H9 (cell line): ENCODE data around the gene ANXA4. TPM values are rescaled to one million over a fixed set of nuclear protein-coding genes. Genes with fewer than 3 reads are reported as not detected.

Source experiments
- DNase-seq: peaks from one replicate; pipeline ENCODE4 v3.0.0-alpha.2; 2017
- H2AFZ ChIP-seq: one replicate; pipeline ENCODE4 v1.6.1; 2013; ENCODE audit warnings: mild to moderate bottlenecking, low read length, control low read depth, moderate library complexity
- H2AK5ac ChIP-seq: 2 replicates; pipeline ENCODE4 v1.6.1; 2013; ENCODE audit warnings: low read length, control low read depth, mixed read lengths; ENCODE audit not compliant: insufficient read length
- H2BK120ac ChIP-seq: one replicate; pipeline ENCODE4 v1.6.1; 2013; ENCODE audit warnings: low read depth, mild to moderate bottlenecking, low read length, control low read depth, inconsistent platforms; ENCODE audit not compliant: poor library complexity, severe bottlenecking
- H2BK12ac ChIP-seq: 2 replicates; pipeline ENCODE4 v1.6.1; 2013; ENCODE audit warnings: low read length, control low read depth, mixed read lengths, low read depth; ENCODE audit not compliant: insufficient read length
- H2BK15ac ChIP-seq: 2 replicates; pipeline ENCODE4 v1.6.1; 2013; ENCODE audit warnings: low read depth, low read length, control low read depth
- H2BK20ac ChIP-seq: one replicate; pipeline ENCODE4 v1.6.1; 2013; ENCODE audit warnings: low read depth, mild to moderate bottlenecking, low read length, control low read depth, inconsistent platforms; ENCODE audit not compliant: poor library complexity, severe bottlenecking
- H2BK5ac ChIP-seq: 2 replicates; pipeline ENCODE4 v1.6.1; 2013; ENCODE audit warnings: low read length, control low read depth, mixed read lengths; ENCODE audit not compliant: insufficient read length
- H3K14ac ChIP-seq: 2 replicates; pipeline ENCODE4 v1.6.1; 2013; ENCODE audit warnings: low read length, control low read depth; ENCODE audit not compliant: insufficient read depth
- H3K18ac ChIP-seq: 2 replicates; pipeline ENCODE4 v1.6.1; 2013; ENCODE audit warnings: low read depth, mild to moderate bottlenecking, mixed read lengths, low read length, control low read depth; ENCODE audit not compliant: insufficient read length
- H3K23ac ChIP-seq: 2 replicates; pipeline ENCODE4 v1.6.1; 2013; ENCODE audit warnings: low read length, control low read depth, mixed read lengths, low read depth; ENCODE audit not compliant: insufficient read length
- H3K23me2 ChIP-seq: 2 replicates; pipeline ENCODE4 v1.6.1; 2013; ENCODE audit warnings: low read depth, mild to moderate bottlenecking, mixed read lengths, low read length, control low read depth; ENCODE audit not compliant: insufficient read length, poor library complexity, severe bottlenecking
- H3K27ac ChIP-seq: 2 replicates; pipeline ENCODE4 v1.5.1; 2013; ENCODE audit warnings: low read length, control low read depth, mixed read lengths, low read depth; ENCODE audit not compliant: insufficient read length
- H3K27me3 ChIP-seq: 2 replicates; pipeline ENCODE4 v1.6.1; 2013; ENCODE audit warnings: low read length, control low read depth, inconsistent platforms; ENCODE audit not compliant: insufficient read depth
- H3K4ac ChIP-seq: 2 replicates; pipeline ENCODE4 v1.6.1; 2013; ENCODE audit warnings: low read depth, mild to moderate bottlenecking, control low read depth, inconsistent platforms, low read length, moderate library complexity
- H3K4me1 ChIP-seq: 2 replicates; pipeline ENCODE4 v1.6.1; 2013; ENCODE audit warnings: low read length, control low read depth, inconsistent platforms; ENCODE audit not compliant: insufficient read depth
- H3K4me2 ChIP-seq: 2 replicates; pipeline ENCODE4 v1.6.1; 2013; ENCODE audit warnings: low read length, control low read depth, mixed read lengths; ENCODE audit not compliant: insufficient read length, insufficient read depth
- H3K56ac ChIP-seq: 2 replicates; pipeline ENCODE4 v1.6.1; 2013; ENCODE audit warnings: low read depth, mild to moderate bottlenecking, mixed read lengths, low read length, control low read depth; ENCODE audit not compliant: insufficient read length
- H3K79me1 ChIP-seq: 2 replicates; pipeline ENCODE4 v1.6.1; 2013; ENCODE audit warnings: low read depth, mild to moderate bottlenecking, moderate library complexity, low read length, control low read depth, inconsistent platforms; ENCODE audit not compliant: insufficient read depth, poor library complexity, severe bottlenecking
- H3K79me2 ChIP-seq: 2 replicates; pipeline ENCODE4 v1.6.1; 2013; ENCODE audit warnings: low read length, control low read depth, inconsistent platforms; ENCODE audit not compliant: insufficient read depth
- H3K9ac ChIP-seq: 2 replicates; pipeline ENCODE4 v1.6.1; 2013; ENCODE audit warnings: low read length, control low read depth, mixed read lengths; ENCODE audit not compliant: insufficient read length; ENCODE audit errors: extremely low read depth
- H3K9me3 ChIP-seq: one replicate; pipeline ENCODE4 v1.6.1; 2013; ENCODE audit warnings: low read depth, low read length, inconsistent platforms; ENCODE audit not compliant: control insufficient read depth
- H3T11ph ChIP-seq: one replicate; pipeline ENCODE4 v1.6.1; 2013; ENCODE audit warnings: mild to moderate bottlenecking, low read length, control low read depth, inconsistent platforms
- H4K20me1 ChIP-seq: one replicate; pipeline ENCODE4 v1.6.1; 2013; ENCODE audit not compliant: control insufficient read depth, insufficient read length, insufficient read depth
- H4K5ac ChIP-seq: 2 replicates; pipeline ENCODE4 v1.6.1; 2013; ENCODE audit warnings: low read depth, mild to moderate bottlenecking, mixed read lengths, low read length, control low read depth; ENCODE audit not compliant: insufficient read length
- H4K8ac ChIP-seq: replicated peaks from 2 replicates; pipeline ENCODE4 v1.6.1; 2013; ENCODE audit warnings: low read length, control low read depth, mixed read lengths, low read depth; ENCODE audit not compliant: insufficient read length
- H4K91ac ChIP-seq: 2 replicates; pipeline ENCODE4 v1.6.1; 2013; ENCODE audit warnings: low read depth, mild to moderate bottlenecking, moderate library complexity, mixed read lengths, low read length, control low read depth; ENCODE audit not compliant: insufficient read length
- H3K27ac Mint-ChIP-seq, 3 experiments: 2 replicates in 2 of 3; 3 replicates in 1 of 3; pipeline ENCODE4 v1.8.0; 2020 to 2021; ENCODE audit warnings: mixed read lengths in 3 of 3, mild to moderate bottlenecking in 1 of 3, moderate library complexity in 1 of 3
- H3K27me3 Mint-ChIP-seq: 2 replicates; pipeline ENCODE4 v1.8.0; 2021; ENCODE audit warnings: low read depth, mild to moderate bottlenecking, moderate library complexity, mixed read lengths
- H3K36me3 Mint-ChIP-seq, 3 experiments: 2 replicates in 2 of 3; 3 replicates in 1 of 3; pipeline ENCODE4 v1.8.0; 2020 to 2021; ENCODE audit warnings: low read depth in 3 of 3, mixed read lengths in 3 of 3; ENCODE audit not compliant: insufficient read depth in 1 of 3
- H3K4me1 Mint-ChIP-seq, 2 experiments: 2 replicates each; pipeline ENCODE4 v1.8.0; 2020; ENCODE audit warnings: mixed read lengths in 2 of 2
- H3K4me3 Mint-ChIP-seq, 2 experiments: 2 replicates in 1 of 2; 3 replicates in 1 of 2; pipeline ENCODE4 v1.8.0; 2020 to 2021; ENCODE audit warnings: mild to moderate bottlenecking in 2 of 2, mixed read lengths in 2 of 2, moderate library complexity in 1 of 2
- H3K9me3 Mint-ChIP-seq, 2 experiments: 2 replicates in 1 of 2; 3 replicates in 1 of 2; pipeline ENCODE4 v1.8.0; 2020; ENCODE audit warnings: mild to moderate bottlenecking in 2 of 2, mixed read lengths in 2 of 2, moderate library complexity in 1 of 2
- WGBS: extraction: QIAGEN DNeasy Blood & Tissue Kit; methylation state at CpG from one replicate; pipeline ENCODE4 v1.1.7; 2013; ENCODE audit warnings: missing lambda C conversion rate, low lambda C conversion rate, mixed read lengths; ENCODE audit not compliant: insufficient read length; ENCODE audit errors: extremely low coverage; 5-methylcytosine and 5-hydroxymethylcytosine counted together
- total RNA-seq: library from RNA; stranded (reverse); gene quantifications from 2 replicates; pipeline ENCODE4 v1.2.1, GENCODE V29; 2021
- TF ChIP-seq, protein P1 (sequence below): fragments of 200-600 bp; sonication (generic); conservative IDR thresholded peaks from 3 replicates; pipeline ENCODE4 v1.8.0; 2021; ENCODE audit warnings: antibody characterized with exemption, mild to moderate bottlenecking

Gene ANXA4
- total RNA-seq, 1 experiment from 2014 or later, result 14.4 TPM

DNA sequence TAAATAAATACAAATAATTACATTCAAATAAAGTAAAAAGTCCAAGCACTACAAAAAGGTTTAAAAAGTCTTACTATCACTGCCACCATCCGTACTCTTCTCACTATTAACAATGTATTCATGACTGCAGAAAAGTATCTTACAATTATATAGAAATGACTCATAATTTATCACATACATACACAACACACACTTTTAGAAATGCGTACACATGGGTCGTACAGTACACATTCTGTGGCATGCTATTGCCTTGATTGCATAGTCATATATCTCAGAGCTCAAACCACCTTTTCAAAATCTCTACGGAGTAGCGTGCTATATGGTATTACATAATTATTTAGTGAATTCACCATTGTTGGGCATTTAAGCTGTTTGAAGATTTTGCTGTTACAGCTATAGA is 41.6 kb upstream of the ANXA4 start:
- no peak overlapping the region for H3K4ac ChIP-seq
- H3T11ph ChIP-seq, result no peak overlapping the region

More for the DNA sequence above, 41.6 kb upstream of the ANXA4 start:
- Histone ChIP-seq H3K4me1 (no peaks in the 10 kb centered on the region), H2BK5ac (no peak overlapping the region), H2AFZ (no peak overlapping the region), H4K8ac (no peak overlapping the region), H2AK5ac (no peak overlapping the region), H2BK12ac (no peak overlapping the region), H3K27me3 (no peaks in the 10 kb centered on the region), H3K9me3 (no peaks in the 10 kb centered on the region), H3K4me2 (no peak overlapping the region), H3K18ac (no peak overlapping the region), H3K23me2 (no peaks in the 10 kb centered on the region), H3K27ac (no peak overlapping the region), H2BK20ac (no peak overlapping the region), H3K56ac (no peak overlapping the region), H3K23ac (no peak overlapping the region), H3K79me1 (no peaks in the 10 kb centered on the region), H2BK120ac (no peak overlapping the region), H2BK15ac (no peak overlapping the region), H3K9ac (no peak overlapping the region), H3K79me2 (no peaks in the 10 kb centered on the region), H4K5ac (no peak overlapping the region), H3K14ac (no peak overlapping the region), H4K20me1 (no peaks in the 10 kb centered on the region), H4K91ac (no peak overlapping the region)
- TF ChIP-seq, protein P1, sequence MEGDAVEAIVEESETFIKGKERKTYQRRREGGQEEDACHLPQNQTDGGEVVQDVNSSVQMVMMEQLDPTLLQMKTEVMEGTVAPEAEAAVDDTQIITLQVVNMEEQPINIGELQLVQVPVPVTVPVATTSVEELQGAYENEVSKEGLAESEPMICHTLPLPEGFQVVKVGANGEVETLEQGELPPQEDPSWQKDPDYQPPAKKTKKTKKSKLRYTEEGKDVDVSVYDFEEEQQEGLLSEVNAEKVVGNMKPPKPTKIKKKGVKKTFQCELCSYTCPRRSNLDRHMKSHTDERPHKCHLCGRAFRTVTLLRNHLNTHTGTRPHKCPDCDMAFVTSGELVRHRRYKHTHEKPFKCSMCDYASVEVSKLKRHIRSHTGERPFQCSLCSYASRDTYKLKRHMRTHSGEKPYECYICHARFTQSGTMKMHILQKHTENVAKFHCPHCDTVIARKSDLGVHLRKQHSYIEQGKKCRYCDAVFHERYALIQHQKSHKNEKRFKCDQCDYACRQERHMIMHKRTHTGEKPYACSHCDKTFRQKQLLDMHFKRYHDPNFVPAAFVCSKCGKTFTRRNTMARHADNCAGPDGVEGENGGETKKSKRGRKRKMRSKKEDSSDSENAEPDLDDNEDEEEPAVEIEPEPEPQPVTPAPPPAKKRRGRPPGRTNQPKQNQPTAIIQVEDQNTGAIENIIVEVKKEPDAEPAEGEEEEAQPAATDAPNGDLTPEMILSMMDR, result no peak
- WGBS, result no CpG with 5 or more reads among the region's 5 CpGs
- Mint-ChIP-seq H3K27me3 (peaks cover 5% of the 10 kb centered on the region), H3K4me1 (peaks cover 9 to 17% of the 10 kb centered on the region in 2 experiments; a peak in 3 of 4 replicates), H3K9me3 (no peaks in the 10 kb centered on the region), H3K4me3 (no peak overlapping the region), H3K36me3 (no peaks in the 10 kb centered on the region), H3K27ac (no peak overlapping the region)
- DNase-seq, result no peak
